ENCODE measurements around the gene TEAD4. TPM values are rescaled to one million over a fixed set of nuclear protein-coding genes. Genes with fewer than 3 reads are reported as not detected.

The TEAD4 gene
- total RNA-seq, 1 experiment from 2014 or later, result 127 TPM

DNA sequence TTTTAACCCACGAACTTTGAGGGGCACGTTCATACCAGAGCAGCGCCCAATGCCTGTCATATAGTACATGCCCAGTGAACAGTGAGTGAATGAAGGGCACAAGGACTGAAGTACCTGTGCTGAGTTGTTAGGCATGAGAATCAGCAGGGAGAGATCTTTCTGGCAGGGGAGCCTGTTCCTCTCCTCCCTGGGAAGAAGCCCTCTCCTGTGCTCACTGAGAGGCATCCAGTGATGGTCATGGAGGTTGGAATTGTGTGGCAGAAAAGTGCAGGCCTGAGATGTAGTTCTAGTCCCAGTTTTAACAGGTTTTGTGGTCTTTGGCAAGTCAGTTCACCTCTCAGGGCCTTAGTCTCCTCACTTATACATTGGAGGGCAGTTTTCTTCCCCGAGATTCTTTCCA lies 20.6 kb downstream of the TEAD4 start:
- H2BK12ac ChIP-seq (ENCODE audit: insufficient read length, low read depth, low read length), result no peak overlapping the region
- H3K27me3 ChIP-seq (ENCODE audit: insufficient read depth, low read length), result no peaks in the 10 kb centered on the region
- H4K8ac ChIP-seq (replicated peaks; ENCODE audit: insufficient read length, low read depth, low read length), result no peak overlapping the region
- H4K91ac ChIP-seq (ENCODE audit: insufficient read length, low read depth, low read length), result no peak overlapping the region
- H4K5ac ChIP-seq (ENCODE audit: insufficient read length, low read depth, low read length), result no peak overlapping the region
- H3K4me1 Mint-ChIP-seq, result peaks cover 27 to 30% of the 10 kb centered on the region in 2 experiments
- H3K9me3 ChIP-seq (ENCODE audit: control insufficient read depth, low read depth, low read length), result no peaks in the 10 kb centered on the region
- no peak overlapping the region for H3K14ac ChIP-seq (ENCODE audit: insufficient read depth, low read length)
- no peak overlapping the region for H3K4me2 ChIP-seq (ENCODE audit: insufficient read depth, insufficient read length, low read length)
- DNase-seq, result no peak
- H3K4me3 Mint-ChIP-seq, result no peak overlapping the region
- H2BK120ac ChIP-seq (ENCODE audit: low read depth, low read length, poor library complexity, severe bottlenecking), result no peak overlapping the region
- no peak overlapping the region for H3K9ac ChIP-seq (ENCODE audit: extremely low read depth, insufficient read length, low read length)
- H3K4me1 ChIP-seq (ENCODE audit: insufficient read depth, low read length), result peaks cover 7% of the 10 kb centered on the region; the same call in 1 of the 2 replicates
- TF ChIP-seq, protein P1, sequence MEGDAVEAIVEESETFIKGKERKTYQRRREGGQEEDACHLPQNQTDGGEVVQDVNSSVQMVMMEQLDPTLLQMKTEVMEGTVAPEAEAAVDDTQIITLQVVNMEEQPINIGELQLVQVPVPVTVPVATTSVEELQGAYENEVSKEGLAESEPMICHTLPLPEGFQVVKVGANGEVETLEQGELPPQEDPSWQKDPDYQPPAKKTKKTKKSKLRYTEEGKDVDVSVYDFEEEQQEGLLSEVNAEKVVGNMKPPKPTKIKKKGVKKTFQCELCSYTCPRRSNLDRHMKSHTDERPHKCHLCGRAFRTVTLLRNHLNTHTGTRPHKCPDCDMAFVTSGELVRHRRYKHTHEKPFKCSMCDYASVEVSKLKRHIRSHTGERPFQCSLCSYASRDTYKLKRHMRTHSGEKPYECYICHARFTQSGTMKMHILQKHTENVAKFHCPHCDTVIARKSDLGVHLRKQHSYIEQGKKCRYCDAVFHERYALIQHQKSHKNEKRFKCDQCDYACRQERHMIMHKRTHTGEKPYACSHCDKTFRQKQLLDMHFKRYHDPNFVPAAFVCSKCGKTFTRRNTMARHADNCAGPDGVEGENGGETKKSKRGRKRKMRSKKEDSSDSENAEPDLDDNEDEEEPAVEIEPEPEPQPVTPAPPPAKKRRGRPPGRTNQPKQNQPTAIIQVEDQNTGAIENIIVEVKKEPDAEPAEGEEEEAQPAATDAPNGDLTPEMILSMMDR (conservative IDR thresholded peaks at IDR 0.05), result no peak
- H3K27ac ChIP-seq (ENCODE audit: insufficient read length, low read depth, low read length), result no peak overlapping the region
- no peak overlapping the region for H3K56ac ChIP-seq (ENCODE audit: insufficient read length, low read depth, low read length)
- H2AFZ ChIP-seq (ENCODE audit: low read length), result no peak overlapping the region
- no peak overlapping the region for H2AK5ac ChIP-seq (ENCODE audit: insufficient read length, low read length)
- no peak overlapping the region for H3T11ph ChIP-seq (ENCODE audit: low read length)
- H3K18ac ChIP-seq (ENCODE audit: insufficient read length, low read depth, low read length), result no peak overlapping the region
- H3K36me3 Mint-ChIP-seq (ENCODE audit: insufficient read depth in 1 of 3, low read depth in 3 of 3), result peaks cover 12 to 49% (median 23%) of the 10 kb centered on the region in 3 experiments; a peak in 6 of 7 replicates
- H4K20me1 ChIP-seq (ENCODE audit: control insufficient read depth, insufficient read depth, insufficient read length), result no peaks in the 10 kb centered on the region
- H3K27me3 Mint-ChIP-seq (ENCODE audit: low read depth), result no peaks in the 10 kb centered on the region
- H3K27ac Mint-ChIP-seq, result peak overlapping the region in 2 of 3 experiments; percentile 10 to 68; a peak in 3 of 7 replicates
- H3K79me1 ChIP-seq (ENCODE audit: insufficient read depth, low read depth, low read length, poor library complexity, severe bottlenecking), result peaks cover 6% of the 10 kb centered on the region
- WGBS (ENCODE audit: extremely low coverage, insufficient read length, low lambda C conversion rate), result no CpG with 5 or more reads among the region's 4 CpGs
- no peak overlapping the region for H3K4ac ChIP-seq (ENCODE audit: low read depth, low read length)
- no peak overlapping the region for H2BK5ac ChIP-seq (ENCODE audit: insufficient read length, low read length)
- H3K79me2 ChIP-seq (ENCODE audit: insufficient read depth, low read length), result peaks cover 20% of the 10 kb centered on the region; the same call in 1 of the 2 replicates
- no peak overlapping the region for H2BK15ac ChIP-seq (ENCODE audit: low read depth, low read length)
- H3K23me2 ChIP-seq (ENCODE audit: insufficient read length, low read depth, low read length, poor library complexity, severe bottlenecking), result no peaks in the 10 kb centered on the region
- H2BK20ac ChIP-seq (ENCODE audit: low read depth, low read length, poor library complexity, severe bottlenecking), result no peak overlapping the region
- no peaks in the 10 kb centered on the region for H3K9me3 Mint-ChIP-seq
- H3K23ac ChIP-seq (ENCODE audit: insufficient read length, low read depth, low read length), result no peak overlapping the region
